Choroid plexus epithelial cell (primary cell): ENCODE results near the gene FAM53B.

Experiments
- DNase-seq: peaks from one replicate; pipeline ENCODE4 v3.0.0-alpha.2; 2010; ENCODE audit warnings: low read depth
- H3K4me3 ChIP-seq: 2 replicates; pipeline ENCODE4 v1.5.1; 2011; ENCODE audit warnings: low read depth, mild to moderate bottlenecking, control low read depth, low read length, moderate library complexity
- TF ChIP-seq, protein P1 (sequence below): conservative IDR thresholded peaks from 2 replicates; pipeline ENCODE4 v1.5.1; 2011; ENCODE audit warnings: low read depth, mild to moderate bottlenecking, control low read depth, inconsistent platforms, low read length, moderate library complexity

The FAM53B gene

DNA sequence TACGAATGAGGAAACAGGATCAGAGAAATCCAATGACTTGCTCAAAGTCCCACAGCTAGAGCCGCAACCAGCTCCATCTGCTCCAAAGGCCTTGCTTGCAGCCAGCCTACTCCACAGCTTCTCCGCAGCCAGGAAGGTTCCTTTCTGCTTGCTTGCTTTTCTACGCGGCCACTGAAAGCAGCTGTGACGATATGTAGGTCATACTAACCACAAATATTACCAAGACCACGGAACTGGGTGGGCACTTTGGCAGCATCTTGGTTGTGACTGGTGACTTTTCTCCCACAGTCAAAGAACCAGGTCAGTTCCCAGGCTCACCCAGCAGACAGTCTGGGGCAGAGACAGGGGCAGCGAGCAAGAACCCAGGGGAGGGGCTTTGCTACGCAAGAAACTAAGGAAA lies 86.4 kb downstream of the FAM53B start:
- no peak overlapping the region for H3K4me3 ChIP-seq
- TF ChIP-seq, protein P1, sequence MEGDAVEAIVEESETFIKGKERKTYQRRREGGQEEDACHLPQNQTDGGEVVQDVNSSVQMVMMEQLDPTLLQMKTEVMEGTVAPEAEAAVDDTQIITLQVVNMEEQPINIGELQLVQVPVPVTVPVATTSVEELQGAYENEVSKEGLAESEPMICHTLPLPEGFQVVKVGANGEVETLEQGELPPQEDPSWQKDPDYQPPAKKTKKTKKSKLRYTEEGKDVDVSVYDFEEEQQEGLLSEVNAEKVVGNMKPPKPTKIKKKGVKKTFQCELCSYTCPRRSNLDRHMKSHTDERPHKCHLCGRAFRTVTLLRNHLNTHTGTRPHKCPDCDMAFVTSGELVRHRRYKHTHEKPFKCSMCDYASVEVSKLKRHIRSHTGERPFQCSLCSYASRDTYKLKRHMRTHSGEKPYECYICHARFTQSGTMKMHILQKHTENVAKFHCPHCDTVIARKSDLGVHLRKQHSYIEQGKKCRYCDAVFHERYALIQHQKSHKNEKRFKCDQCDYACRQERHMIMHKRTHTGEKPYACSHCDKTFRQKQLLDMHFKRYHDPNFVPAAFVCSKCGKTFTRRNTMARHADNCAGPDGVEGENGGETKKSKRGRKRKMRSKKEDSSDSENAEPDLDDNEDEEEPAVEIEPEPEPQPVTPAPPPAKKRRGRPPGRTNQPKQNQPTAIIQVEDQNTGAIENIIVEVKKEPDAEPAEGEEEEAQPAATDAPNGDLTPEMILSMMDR, result no peak
- DNase-seq, result peak; percentile 57

DNA sequence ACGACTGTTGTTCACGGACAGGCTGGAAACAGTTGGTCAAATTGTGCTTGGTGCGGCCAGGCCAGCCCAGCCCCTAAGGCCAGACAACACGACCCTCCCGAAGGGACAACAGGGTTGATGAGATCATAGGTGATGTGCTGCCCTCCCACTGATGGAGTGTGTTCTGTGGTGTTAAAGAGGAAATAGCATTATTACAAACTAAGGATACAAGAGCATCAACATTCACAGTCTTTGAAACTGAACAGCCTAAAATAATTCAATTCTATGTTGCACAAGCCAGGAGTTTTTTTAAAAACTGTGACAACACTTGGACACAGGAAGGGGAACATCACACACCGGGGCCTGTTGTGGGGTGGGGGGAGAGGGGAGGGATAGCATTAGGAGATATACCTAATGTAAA lies 87.6 kb downstream of the FAM53B start:
- no peak for DNase-seq
- H3K4me3 ChIP-seq, result no peak overlapping the region
- TF ChIP-seq, protein P1, result no peak

DNA sequence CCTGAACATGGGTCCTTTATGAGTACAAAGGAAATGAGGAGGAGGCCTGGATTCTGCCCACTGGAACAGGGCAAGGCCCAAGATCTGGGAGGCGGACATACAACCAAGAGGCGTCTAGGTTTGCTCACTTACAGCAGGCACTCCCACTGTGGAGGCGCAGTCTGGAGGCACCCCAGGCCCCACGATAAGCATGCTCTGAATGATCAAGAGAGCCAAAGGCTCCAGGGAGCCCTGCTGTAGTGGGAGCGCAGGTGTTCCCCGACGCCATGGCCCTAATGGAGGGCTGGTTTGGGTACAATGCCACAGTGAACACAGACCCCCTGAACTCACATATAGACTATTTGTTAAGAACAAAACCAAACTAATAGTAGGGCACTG lies 88.1 kb downstream of the FAM53B start:
- no peak for DNase-seq
- TF ChIP-seq, protein P1, result no peak

DNA sequence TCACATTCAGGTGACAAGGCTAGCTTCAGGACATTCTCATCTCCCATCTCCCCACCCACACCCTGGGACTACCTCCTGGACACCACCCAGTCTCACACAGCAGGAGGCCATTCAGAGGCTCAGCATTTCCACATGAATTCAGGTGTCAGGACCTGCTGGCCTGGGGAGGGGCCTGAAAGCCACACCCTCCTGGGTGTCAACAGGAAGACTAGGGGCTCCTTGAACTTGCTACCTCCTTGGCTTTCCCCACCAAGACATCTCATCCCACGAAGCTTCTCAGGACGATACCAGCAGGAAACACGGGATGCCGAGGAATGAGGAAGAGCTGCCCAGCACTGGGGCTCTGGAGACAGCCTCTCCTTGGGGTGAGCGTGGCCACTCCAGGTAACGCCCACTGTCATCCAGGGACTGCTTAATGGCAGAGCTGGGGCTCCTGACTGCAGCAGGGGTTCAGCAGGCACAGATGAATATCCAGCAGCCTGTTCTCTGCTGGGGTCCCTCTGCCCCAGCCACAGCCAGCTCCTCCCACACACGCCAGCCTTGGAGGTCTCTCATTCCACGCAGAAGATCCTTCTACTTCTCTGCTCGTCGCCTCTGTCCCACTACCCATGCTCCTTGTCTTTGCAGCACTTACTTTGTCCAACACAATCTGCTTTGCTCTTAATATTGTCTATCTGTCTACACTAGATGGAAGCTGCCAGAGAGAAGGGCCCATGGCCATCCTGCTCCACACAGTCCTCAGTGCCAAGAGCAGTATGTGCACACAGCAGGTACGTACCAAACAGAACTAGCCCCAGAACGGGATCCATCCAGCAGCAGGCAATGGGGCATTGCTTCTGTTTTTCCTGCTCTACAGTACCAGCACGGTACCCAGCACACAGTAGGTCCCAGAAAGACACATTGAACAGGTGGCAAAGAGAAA lies 88.7 kb downstream of the FAM53B start:
- no peak overlapping the region for H3K4me3 ChIP-seq
- no peak for DNase-seq
- TF ChIP-seq, protein P1, result no peak

More for the DNA sequence above, 88.1 kb downstream of the FAM53B start:
- no peak overlapping the region for H3K4me3 ChIP-seq

DNA sequence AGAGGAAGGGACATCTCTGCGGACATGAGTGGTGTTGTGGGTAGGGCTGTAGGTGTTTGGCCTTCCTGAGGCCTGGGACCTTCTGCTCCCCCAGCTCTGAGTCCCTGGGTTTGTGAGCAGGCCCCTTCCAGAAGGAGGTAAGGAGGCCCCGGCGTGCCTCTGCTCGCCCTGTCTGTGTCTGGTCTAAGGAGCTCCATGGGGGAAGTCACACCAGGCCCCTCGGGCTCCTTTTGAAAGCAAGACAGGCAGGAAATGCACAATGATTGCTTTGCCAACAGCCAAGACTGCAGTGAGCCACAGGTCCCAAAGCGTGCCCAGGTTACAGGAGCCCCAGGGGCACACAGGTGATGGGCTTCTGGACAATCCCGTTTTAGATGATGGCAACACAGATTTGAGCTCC lies 89.5 kb downstream of the FAM53B start:
- TF ChIP-seq, protein P1, result no peak
- no peak for DNase-seq
- no peak overlapping the region for H3K4me3 ChIP-seq

DNA sequence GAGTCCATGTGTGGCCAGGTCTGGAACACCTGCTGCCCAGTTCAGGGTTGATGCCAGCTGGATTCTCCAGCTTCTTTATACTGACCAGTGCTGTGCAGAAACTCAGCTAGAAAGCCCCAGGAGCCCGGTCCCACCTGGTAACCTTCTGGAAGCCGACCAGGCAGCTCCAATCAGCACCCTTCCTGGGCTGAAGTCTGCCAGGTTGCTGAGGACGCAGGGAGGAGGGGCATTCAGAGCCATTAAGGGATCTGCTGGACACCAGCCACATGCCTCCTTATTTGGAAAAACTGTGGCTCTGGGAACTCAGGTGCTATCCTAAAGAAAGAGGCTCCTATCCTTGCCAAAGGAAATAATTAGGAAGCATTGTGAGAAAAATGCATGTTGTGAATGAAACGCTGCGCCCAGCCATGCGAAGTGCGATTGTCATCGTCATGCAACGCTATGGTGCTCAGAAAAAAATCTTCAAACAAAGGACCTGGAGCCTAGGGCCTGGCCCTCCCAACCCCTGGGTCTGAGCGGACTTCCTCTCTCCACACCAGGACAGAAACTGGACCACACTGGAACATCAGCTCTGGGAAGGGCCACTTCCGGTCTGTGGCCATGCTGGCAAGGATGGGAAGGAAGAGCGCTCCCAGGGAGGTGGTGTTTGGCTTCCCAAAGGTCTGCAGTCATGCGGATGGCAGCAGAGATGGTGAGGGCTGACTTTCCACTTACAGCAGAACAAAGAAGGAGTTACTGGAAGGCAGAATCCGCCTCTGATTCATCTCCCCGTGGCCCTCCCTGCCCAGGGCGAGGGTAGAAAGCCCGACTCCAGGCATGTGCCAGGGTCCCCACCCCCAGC lies 90.1 kb downstream of the FAM53B start:
- no peak overlapping the region for H3K4me3 ChIP-seq

More for the DNA sequence above, 90.1 kb downstream of the FAM53B start:
- DNase-seq, result no peak
- TF ChIP-seq, protein P1, result no peak
